Suprapubic skin (tissue), 4 donors: ENCODE data around the gene ZNF23. TPM values are rescaled to one million over a fixed set of nuclear protein-coding genes. Genes with fewer than 3 reads are reported as not detected.

Source experiments
- DNase-seq, 2 donors: peaks; one replicate each; pipeline ENCODE4 v3.0.0-alpha.2; 2019; ENCODE audit warnings: low spot score in 2 of 2
- H3K27ac ChIP-seq: fragments of 200-600 bp; sonication (generic); one replicate; pipeline ENCODE4 v1.5.1; 2019
- H3K27me3 ChIP-seq: fragments of 200-600 bp; sonication (generic); one replicate; pipeline ENCODE4 v1.5.1; 2019
- H3K36me3 ChIP-seq: fragments of 200-600 bp; sonication (generic); one replicate; pipeline ENCODE4 v1.5.1; 2019
- H3K4me1 ChIP-seq: fragments of 200-600 bp; sonication (generic); one replicate; pipeline ENCODE4 v1.5.1; 2019
- H3K4me3 ChIP-seq: fragments of 200-600 bp; sonication (generic); one replicate; pipeline ENCODE4 v1.5.1; 2019; ENCODE audit warnings: mild to moderate bottlenecking
- H3K9me3 ChIP-seq: fragments of 200-600 bp; sonication (generic); one replicate; pipeline ENCODE4 v1.5.1; 2019
- EP300 ChIP-seq: sonication (generic); formaldehyde crosslinking; IDR thresholded peaks from one replicate; pipeline ENCODE4 v1.6.1; 2017; ENCODE audit warnings: antibody characterized with exemption
- POLR2A ChIP-seq, 2 donors: fragments of 450-650 bp; IDR thresholded peaks; one replicate each; pipeline ENCODE4 v1.6.1; 2017; ENCODE audit warnings: antibody characterized with exemption in 2 of 2, mild to moderate bottlenecking in 2 of 2, moderate library complexity in 2 of 2
- POLR2AphosphoS5 ChIP-seq, 3 donors: sonication (generic); formaldehyde crosslinking; IDR thresholded peaks; one replicate each; pipeline ENCODE4 v1.6.1; 2017; ENCODE audit warnings: antibody characterized with exemption in 3 of 3
- WGBS: methylation state at CpG from one replicate; pipeline ENCODE4 v1.1.5; 2018; 5-methylcytosine and 5-hydroxymethylcytosine counted together
- total RNA-seq, 4 donors: library from RNA; depleted of rRNA; stranded (reverse); fragments of >200 nt; gene quantifications; one replicate each; pipeline ENCODE4 v1.1.0, GENCODE V29; 2016
- TF ChIP-seq, protein P1 (sequence below), 2 donors: fragments of 200-600 bp in 1 of 2; fragments of 450-650 bp in 1 of 2; sonication (generic) in 1 of 2; IDR thresholded peaks; one replicate each; pipeline ENCODE4 v1.5.1; 2016 to 2019; ENCODE audit warnings: antibody characterized with exemption in 2 of 2, mild to moderate bottlenecking in 1 of 2, moderate library complexity in 1 of 2

The ZNF23 gene
- total RNA-seq, 4 donors from 2014 or later: 2.5 to 5.8 (median 4.8) TPM

DNA sequence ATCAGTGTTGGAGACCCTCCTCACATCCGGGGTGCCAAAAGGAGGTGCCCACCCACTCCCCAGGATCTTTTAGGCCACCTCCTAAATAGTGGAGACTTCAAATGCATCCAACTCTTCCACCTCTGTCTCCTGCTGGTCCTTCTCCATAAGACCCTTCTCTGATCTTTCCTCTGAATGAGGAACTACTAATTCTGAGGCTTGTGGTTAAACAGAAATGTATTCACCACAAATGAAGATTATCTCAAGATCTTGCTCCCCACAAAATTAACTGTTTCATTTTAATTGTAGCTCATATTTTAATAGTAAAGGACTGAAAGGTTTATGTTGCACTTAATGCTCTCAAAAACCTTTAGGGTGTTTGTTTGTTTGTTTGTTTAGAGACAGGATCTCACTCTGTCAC, 54.3 kb downstream of the ZNF23 start:
- TF ChIP-seq POLR2AphosphoS5 (IDR thresholded peaks at IDR 0.05): no peak
- TF ChIP-seq, protein P1, sequence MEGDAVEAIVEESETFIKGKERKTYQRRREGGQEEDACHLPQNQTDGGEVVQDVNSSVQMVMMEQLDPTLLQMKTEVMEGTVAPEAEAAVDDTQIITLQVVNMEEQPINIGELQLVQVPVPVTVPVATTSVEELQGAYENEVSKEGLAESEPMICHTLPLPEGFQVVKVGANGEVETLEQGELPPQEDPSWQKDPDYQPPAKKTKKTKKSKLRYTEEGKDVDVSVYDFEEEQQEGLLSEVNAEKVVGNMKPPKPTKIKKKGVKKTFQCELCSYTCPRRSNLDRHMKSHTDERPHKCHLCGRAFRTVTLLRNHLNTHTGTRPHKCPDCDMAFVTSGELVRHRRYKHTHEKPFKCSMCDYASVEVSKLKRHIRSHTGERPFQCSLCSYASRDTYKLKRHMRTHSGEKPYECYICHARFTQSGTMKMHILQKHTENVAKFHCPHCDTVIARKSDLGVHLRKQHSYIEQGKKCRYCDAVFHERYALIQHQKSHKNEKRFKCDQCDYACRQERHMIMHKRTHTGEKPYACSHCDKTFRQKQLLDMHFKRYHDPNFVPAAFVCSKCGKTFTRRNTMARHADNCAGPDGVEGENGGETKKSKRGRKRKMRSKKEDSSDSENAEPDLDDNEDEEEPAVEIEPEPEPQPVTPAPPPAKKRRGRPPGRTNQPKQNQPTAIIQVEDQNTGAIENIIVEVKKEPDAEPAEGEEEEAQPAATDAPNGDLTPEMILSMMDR (IDR thresholded peaks at IDR 0.05): no peak
- no peak for TF ChIP-seq POLR2A (IDR thresholded peaks at IDR 0.05)
- no peak for TF ChIP-seq EP300
- Histone ChIP-seq H3K27me3 (peaks cover 28% of the 10 kb centered on the region), H3K9me3 (no peaks in the 10 kb centered on the region), H3K27ac (no peak overlapping the region), H3K4me3 (no peak overlapping the region), H3K4me1 (no peaks in the 10 kb centered on the region), H3K36me3 (no peaks in the 10 kb centered on the region)
- DNase-seq: no peak
- WGBS: 67% methylated on average over 1 of the region's 1 CpG

DNA sequence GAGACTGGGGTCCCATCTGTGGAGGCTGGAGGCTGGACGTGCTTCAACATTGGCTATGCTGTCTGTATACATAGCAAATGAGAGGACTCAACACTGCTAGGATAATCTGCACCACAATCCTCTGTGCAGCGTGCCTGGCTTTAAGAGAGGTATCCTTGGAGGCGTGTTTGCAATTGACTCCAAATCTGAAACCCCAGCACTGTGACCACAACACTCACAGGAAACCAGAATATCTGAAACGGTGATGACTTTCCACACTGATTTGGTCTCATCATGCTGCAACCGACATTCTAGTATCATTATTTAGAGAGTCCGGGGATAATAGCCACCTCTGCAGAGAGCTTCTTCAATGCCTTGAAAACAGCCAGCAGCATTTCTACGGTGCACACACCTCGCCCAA, 55.3 kb downstream of the ZNF23 start:
- H3K27ac ChIP-seq: no peak overlapping the region
- no peaks in the 10 kb centered on the region for H3K9me3 ChIP-seq
- 74% methylated on average over 8 of the region's 8 CpGs for WGBS
- TF ChIP-seq POLR2A (IDR thresholded peaks at IDR 0.05): no peak
- no peak for TF ChIP-seq EP300
- TF ChIP-seq, protein P1 (IDR thresholded peaks at IDR 0.05): no peak
- no peak for TF ChIP-seq POLR2AphosphoS5 (IDR thresholded peaks at IDR 0.05)
- no peaks in the 10 kb centered on the region for H3K36me3 ChIP-seq
- H3K4me1 ChIP-seq: no peaks in the 10 kb centered on the region
- DNase-seq: no peak
- no peak overlapping the region for H3K4me3 ChIP-seq
- H3K27me3 ChIP-seq: peaks cover 33% of the 10 kb centered on the region

DNA sequence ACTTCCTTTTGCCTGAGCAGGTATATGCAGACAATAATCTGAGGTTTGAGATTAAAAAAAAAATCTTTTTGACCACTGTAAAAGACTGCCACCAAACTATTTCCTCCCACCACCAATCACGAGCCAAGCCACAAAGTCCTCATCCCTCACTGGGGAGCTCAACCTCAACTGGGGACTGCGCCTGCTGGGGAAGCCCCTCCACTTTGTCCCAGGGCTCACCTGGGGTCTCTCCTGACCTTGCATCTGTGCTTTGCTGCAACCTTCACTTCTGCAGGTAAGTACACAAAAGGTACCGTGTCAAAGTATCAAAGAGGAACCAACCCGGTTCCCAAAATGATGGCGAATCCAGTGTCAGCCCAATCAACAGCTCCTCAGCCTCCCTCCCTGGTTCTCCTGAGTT, 55.7 kb downstream of the ZNF23 start:
- no peak for TF ChIP-seq POLR2A (IDR thresholded peaks at IDR 0.05)
- no peak for TF ChIP-seq EP300
- TF ChIP-seq POLR2AphosphoS5 (IDR thresholded peaks at IDR 0.05): no peak
- TF ChIP-seq, protein P1 (IDR thresholded peaks at IDR 0.05): no peak
- peaks cover 34% of the 10 kb centered on the region for H3K27me3 ChIP-seq

DNA sequence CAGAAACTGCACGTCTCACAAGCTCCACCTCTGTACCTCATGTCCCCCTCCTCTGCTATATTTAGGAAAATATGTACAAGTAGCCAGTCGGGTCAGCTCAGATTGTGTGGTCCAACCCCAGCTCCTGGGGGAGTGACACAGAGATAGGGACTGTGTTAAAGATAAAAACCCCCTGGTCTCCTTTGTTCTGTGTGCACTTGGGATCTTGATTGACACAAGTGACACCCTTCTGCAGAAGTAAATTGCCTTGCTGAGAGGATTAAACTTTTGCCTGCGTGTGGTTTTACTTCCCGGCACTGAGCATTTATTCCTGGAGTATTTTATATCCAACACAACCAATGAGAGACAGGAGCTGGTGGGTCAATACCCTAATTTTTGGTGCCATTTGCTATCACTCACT, 57.7 kb downstream of the ZNF23 start:
- Histone ChIP-seq H3K4me3 (no peak overlapping the region), H3K9me3 (no peaks in the 10 kb centered on the region), H3K4me1 (no peaks in the 10 kb centered on the region), H3K27ac (no peak overlapping the region), H3K27me3 (peaks cover 29% of the 10 kb centered on the region), H3K36me3 (no peaks in the 10 kb centered on the region)
- WGBS: 87% methylated on average over 4 of the region's 4 CpGs
- TF ChIP-seq EP300 (no peak), POLR2AphosphoS5 (IDR thresholded peaks at IDR 0.05) (no peak), POLR2A (IDR thresholded peaks at IDR 0.05) (no peak)
- TF ChIP-seq, protein P1 (IDR thresholded peaks at IDR 0.05): no peak
- no peak for DNase-seq

More for the DNA sequence above, 55.7 kb downstream of the ZNF23 start:
- 86% methylated on average over 5 of the region's 5 CpGs for WGBS
- no peak overlapping the region for H3K4me3 ChIP-seq
- no peak overlapping the region for H3K27ac ChIP-seq
- no peak for DNase-seq
- H3K9me3 ChIP-seq: no peaks in the 10 kb centered on the region
- no peaks in the 10 kb centered on the region for H3K4me1 ChIP-seq
- H3K36me3 ChIP-seq: no peaks in the 10 kb centered on the region

DNA sequence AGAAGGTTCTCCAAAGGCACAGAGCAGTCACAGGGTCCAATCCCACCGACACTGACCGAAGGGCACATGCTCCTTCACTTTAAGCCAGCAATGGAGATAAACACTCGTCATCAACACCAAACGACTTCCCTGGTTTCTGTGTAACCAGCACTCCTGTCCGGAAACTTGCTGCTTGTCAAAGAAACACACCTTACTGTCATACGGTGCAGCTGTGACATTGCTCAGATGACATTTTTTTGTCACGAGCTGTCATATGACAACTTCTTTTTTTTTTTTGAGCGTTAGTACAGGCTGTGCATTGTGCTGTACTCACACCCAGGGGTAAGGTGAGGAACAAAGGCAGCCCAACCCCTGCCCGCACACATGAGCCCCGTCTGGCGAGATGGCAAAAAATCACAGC, 59.4 kb downstream of the ZNF23 start:
- no peaks in the 10 kb centered on the region for H3K4me1 ChIP-seq
- TF ChIP-seq POLR2AphosphoS5 (IDR thresholded peaks at IDR 0.05) (no peak), EP300 (no peak), POLR2A (IDR thresholded peaks at IDR 0.05) (no peak)
- TF ChIP-seq, protein P1 (IDR thresholded peaks at IDR 0.05): no peak
- H3K27ac ChIP-seq: no peak overlapping the region
- DNase-seq: no peak
- H3K4me3 ChIP-seq: no peak overlapping the region
- no peaks in the 10 kb centered on the region for H3K36me3 ChIP-seq
- peaks cover 20% of the 10 kb centered on the region for H3K27me3 ChIP-seq
- WGBS: 79% methylated on average over 11 of the region's 11 CpGs
- H3K9me3 ChIP-seq: no peaks in the 10 kb centered on the region
